Liver (tissue), 3 donors: Measurements from ENCODE around the gene RAP1B.

Experiments
- CTCF ChIP-seq: fragments of 150-350 bp; IDR thresholded peaks from 2 replicates; pipeline ENCODE4 v1.5.1; 2017; ENCODE audit warnings: improper control_type of control experiment, low read depth, low read length; ENCODE audit not compliant: missing input control
- RXRA ChIP-seq, 2 donors: IDR thresholded peaks; 2 replicates each; pipeline ENCODE4 v1.6.1; 2017 to 2018; ENCODE audit warnings: antibody characterized with exemption in 2 of 2, mild to moderate bottlenecking in 1 of 2
- donor health status: healthy.
- donor health status: healthy.

- TF ChIP-seq CTCF (no peak), RXRA (IDR thresholded peaks at IDR 0.05) (no peak)
Observed at GRCh38 chr12:68613209-68613904, 2.7 kb downstream of the RAP1B start.
